ENCODE measurements around the gene ZNF77.
"Not testable (repeated sequence)": the region's sequence is repeated elsewhere in the genome, so short reads cannot be mapped to it uniquely, and the experiment has no call there.

Gene ZNF77

DNA sequence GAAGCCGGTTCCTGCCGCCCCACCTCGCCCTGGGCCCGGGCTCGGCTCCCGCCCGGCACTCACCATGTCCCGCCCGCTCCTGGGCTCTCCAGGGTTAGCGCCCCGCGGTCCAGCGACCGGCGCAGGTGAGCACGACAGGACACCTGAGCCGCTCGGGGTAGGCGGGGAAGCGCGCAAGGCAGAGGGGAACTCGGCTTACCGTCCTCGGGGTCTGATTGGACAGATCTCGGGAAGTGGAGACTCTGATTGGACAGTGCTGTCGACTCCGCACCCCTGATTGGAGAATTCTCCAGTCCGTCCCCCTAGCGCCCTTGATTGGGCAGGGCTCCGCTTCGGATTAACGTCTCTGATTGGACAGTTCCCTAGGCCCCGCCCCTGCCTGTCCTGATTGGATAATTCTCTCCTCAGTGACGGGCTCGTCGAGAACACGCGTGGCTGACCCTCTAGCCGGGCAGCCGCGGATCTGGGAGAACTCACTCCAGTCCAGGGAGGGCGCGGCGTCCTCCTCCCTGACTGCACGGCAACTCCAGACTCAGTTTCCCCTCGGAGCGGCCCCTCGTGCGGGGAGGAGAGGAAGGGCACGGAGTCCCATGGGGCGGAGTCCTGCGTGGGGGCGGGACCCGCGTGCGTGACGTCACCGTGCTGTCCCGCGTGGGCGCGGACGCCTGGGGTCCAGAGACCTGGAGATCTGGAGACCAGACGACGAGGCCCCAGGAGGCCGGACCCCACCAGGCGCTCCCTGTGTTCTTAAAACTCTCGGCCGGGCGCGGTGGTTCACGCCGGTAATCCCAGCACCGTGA, at the start of gene ZNF77:
Gene ZNF77, minus strand, starts transcription at position 197 of the 800 bp plus-strand sequence. Its CDS starts 131 bp downstream, at position 66.
- peak; percentile 95 for DNase-seq

DNA sequence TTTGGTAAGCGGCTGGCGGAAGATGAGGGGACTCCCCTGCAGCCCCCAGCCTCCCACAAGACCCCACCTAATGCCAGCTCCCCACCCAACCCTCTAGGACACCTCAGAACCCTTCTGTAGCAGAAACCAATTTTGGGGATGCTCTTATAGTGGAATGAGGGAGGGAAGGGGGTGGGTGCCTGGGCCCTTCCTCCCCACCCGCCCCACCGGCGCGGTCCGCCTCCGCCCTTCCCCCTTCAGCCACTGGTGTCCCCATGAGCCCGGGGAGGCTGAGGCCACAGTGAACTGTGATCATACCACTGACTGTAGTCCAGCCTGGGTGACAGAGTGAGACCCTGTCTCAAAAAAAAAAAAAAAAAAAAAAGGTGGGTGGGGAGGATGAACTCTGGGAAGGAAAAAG, 48.8 kb upstream of the ZNF77 start:
- DNase-seq = no peak

DNA sequence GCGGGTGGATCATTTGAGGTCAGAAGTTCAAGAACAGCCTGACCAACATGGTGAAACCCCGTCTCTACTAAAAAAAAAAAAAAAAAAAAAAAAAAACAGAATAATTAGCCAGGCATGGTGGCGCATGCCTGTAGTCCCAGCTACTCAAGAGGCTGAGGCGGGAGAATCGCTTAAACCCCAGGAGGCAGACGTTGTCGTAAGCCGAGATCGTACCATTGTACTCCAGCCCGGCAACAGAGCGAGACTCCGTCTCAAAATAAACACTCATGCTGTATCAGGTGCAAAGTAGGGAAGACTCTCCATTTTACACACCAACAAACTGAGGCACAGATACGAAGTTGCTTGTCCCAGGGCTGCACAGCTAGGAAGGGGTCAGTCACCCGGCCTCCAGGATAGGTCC, 48.2 kb upstream of the ZNF77 start:
- DNase-seq = no peak

DNA sequence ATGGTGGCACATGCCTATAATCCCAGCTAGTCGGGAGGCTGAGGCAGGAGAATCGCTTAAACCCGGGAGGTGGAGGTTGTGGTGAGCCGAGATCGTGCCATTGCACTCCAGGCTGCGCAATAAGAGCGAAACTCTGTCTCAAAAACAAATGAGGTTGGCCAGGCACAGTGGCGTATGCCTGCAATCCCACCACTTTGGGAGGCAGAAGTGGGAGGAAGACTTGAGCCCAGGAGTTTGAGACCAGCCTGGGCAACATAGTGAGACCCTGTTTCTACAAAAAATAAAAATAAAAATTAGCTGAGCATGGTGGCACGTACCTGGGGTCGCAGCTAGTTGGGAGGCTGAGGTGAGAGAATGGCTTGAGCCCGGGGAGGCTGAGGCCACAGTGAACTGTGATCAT, 47.6 kb upstream of the ZNF77 start:
- DNase-seq = not testable (repeated sequence)

DNA sequence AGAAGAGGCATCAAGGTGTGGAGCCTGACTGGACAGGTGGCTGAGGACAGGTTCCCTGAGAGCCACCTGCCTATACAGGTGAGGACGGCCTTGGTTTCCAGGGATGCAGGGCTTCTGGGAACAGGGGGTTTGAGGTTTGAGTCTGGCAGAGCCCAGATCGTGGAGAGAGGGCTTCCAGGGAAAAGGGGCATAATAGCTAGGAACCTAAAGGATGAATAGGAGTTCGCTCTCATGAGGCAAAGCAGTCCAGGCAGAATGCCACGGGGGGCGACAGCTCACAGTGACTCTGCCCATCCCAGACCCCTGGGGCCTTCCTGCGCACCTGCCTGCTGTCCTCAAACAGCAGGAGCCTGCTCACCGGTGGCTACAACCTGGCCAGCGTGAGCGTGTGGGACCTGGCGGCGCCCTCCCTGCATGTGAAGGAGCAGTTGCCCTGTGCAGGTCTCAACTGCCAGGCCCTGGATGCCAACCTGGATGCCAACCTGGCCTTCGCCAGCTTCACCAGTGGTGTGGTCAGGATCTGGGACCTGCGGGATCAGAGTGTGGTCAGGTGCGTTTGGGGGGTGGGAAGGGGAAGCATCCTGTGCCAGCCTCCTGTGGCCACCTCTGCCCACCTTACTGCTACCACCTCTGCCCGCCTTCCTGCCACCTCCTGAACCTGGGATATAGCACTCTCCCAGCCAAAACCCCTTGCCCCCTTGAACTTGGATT, 44.6 kb upstream of the ZNF77 start:
- no peak for DNase-seq

DNA sequence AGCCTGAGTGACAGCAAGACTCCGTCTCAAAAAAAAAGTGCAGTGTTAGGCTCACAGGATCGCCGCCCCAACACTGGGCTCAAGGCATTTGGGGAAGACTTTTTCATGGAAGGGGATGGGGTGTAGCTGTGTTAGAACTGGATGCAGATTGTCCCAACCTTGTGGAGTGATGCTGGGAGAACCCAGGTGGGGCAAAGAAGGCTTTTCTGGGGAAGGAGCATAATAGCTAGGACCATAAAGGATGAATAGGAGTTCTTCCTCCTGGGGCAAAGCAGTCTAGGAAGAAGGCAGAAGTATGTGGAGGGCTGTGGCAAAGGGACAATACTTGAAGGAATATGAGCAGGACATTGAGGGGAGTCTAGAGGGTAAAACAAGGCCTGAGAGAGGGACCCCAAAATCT, 43.8 kb upstream of the ZNF77 start:
- DNase-seq = no peak

DNA sequence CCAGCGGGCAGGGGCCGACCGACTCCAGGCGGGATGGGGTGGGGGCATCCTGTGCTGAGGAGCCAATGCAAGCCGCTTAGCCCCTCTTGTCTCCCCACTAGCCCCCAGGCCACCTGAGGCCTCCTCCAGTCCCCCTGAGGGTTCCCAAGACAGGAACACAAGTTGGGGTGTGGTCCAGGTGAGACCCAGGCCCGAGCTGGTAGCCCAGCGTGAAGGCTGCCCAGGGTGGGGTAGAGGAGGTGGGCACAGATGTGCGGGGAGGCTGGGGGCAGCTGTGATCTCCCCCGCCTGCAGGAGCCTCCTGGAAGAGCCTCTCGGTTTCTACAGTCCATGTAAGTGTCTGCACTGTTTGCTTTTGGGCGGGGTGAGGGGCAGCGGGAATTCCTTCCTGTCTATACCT, 43.0 kb upstream of the ZNF77 start:
- DNase-seq = no peak

DNA sequence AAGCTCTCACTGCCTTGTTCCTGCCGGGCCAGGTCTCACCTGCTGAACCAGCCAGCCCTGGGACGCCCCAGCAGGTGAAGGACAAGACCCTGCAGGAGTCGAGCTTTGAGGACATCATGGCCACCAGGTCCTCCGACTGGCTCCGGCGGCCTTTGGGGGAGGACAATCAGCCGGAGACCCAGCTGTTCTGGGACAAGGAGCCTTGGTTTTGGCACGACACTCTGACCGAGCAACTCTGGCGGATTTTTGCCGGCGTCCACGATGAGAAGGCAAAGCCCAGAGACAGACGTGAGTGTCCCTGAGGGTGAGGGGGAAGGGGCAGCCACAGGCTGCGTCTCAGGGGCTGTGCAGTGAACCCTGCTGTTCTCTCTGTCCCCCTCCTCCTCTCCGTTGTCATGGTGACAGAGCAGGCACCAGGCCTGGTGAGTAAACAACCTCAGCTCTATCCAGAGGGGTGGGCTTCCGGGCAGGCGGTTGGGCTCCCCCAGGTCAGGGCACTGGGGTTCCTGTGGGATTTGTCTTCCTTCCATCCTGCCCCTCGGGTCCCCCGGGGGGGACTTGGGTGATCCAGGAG, 42.3 kb upstream of the ZNF77 start:
- DNase-seq = no peak

DNA sequence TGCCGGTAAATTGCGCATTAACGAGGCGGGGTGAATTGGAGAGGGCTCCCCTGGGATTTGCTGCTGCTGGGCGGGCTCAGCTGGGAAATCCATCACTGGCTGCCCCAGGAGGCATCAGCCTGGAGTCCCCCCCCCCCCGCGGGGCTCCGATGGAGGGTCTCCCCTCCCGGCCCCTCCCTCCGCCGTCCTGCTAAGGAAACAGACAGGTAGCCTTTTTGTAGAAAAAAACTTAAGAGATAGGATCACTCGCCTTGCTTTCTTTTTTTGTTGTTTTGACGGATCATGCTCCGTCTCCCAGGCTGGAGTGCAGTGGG, 39.4 kb upstream of the ZNF77 start:
- no peak for DNase-seq

DNA sequence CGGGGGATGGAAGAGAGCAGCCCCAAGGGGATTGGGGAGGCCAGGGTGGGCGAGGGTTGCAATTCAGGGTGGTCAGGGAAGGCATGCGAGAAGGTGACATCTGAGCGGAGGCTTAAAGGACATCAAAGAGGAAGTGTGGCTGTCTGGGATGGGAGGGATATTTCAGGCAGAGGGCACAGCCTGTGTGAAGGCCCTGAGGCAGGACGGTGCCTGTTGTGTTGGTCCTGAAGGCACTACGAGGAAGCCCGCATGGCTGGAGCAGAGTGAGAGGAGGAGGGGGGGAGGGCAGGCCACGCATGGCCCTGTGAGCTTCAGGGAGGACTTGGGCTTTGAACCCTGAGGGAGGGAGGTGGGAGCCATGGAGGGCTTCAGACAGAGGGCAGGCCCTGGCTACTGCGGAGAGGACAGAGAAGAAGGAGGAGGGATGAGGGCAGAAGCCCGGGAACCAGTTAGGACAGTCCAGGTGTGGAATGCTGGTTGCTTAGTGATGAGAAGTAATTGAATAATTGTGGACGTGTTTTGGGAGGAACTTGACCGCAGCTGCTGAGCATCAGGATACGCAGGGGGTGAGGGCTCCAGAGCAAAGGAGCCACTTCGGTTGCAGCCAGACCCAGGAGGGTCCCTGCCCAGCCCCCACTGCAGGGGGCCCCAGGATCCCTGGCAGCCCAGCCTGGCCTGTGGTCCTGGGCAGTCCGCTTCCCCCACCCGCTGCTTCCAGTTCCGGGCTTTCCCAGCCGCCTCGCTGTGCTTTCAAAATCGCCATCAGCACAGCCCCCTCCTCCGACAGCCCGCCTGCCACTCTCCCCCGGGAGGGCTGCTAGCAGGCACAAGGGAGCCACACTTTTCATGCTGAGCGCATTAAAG, 38.8 kb upstream of the ZNF77 start:
- no peak for DNase-seq

DNA sequence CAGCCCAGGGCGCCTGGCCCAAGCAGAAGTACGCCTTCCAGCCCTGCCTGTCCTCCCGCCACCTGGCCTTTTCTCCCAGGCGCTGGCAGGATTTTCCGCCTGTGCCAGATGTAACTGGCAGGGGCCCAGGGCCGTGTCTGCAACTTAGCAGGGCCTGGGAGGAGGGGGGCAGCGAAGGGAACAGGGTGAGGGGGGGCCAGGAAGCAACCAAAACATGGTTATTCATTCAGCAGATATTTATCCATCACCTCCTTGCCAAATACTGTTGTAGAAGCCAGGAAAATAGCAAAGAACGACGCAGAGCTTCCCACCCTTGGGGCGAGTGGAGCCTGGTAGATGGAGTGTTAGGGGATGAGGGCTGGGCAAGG, 38.2 kb upstream of the ZNF77 start:
- DNase-seq = no peak

DNA sequence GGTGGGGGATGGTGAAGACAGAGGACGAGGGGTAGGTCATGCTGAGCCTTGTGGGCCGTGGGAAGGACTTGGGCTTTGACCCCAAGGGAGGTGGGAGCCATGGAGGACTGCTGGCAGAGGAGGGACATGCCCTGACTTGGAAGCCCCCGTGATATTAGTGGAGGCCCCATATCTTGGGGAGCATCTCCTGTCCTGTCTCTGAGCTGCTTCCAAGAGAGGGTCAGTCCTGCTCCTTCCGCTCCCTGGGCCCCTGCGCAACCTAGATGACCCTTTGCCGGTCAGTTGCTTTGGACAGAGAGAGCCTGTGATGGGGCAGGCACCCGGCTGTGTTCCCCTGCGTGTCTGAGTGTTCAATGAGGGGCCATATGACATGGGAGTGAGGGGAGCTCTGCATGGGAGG, 37.8 kb upstream of the ZNF77 start:
- DNase-seq = no peak

DNA sequence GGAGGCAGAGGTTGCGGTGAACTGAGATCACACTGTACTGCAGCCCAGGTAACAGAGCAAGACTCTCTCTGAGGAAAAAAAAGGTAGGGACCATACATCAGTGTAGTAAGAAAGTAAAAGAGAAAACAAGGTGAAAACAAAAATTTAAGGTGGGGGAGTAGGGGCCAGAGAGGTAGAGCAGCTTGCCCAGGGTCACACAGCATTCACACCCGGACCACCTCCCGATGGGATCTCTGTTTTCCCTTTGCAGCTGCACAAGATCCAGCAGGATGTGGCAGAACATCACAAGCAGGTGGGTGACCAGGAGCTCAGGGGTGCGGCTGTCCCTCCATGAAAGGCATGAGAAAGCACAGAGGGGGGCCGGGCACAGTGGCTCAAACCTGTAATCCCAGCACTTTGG, 37.1 kb upstream of the ZNF77 start:
- no peak for DNase-seq

DNA sequence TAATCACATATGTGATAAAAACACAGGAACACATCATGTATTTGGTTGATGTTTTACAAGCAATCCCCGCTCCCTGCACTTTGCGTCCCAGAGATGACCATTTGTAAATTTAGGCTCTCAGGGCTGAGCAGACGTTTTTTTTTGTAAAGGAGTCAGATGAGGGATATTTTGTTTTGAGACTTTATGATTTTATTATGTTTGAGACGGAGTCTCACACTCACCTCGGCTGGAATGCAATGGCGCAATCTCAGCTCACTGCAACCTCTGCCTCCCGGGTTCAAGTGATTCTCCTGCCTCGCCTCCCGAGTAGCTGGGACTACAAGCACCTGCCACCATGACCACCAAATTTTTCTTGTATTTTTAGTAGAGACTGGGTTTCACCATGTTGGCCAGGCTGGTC, 34.0 kb upstream of the ZNF77 start:
- no peak for DNase-seq

DNA sequence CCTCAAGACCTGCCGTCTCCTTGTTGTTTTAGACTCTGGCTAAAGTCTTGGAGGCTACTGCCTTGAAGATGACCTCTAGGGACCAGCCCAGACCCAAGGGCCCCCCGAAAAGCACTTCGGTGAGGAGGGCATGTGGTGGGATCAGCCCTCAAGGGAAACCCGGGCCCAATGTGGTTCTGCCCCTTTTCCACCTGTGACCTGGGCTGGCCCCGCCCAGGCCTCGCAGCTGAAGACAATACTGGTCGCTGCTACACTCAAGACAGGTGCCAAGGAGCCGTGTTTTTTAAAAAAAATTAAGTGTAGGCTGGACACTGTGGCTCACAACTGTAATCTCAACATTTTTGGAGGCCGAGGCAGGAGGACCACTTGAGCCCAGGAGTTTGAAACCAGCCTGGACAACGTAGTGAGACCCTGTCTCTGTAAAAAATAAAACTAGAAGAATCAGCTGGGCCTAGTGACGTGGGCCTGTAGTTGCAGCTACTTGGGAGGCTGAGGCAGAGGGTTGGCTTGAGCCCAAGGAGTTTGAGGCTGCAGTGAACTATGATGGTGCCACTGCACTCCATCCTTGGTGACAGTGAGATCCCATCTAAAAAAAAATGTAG, 33.5 kb upstream of the ZNF77 start:
- no peak for DNase-seq

DNA sequence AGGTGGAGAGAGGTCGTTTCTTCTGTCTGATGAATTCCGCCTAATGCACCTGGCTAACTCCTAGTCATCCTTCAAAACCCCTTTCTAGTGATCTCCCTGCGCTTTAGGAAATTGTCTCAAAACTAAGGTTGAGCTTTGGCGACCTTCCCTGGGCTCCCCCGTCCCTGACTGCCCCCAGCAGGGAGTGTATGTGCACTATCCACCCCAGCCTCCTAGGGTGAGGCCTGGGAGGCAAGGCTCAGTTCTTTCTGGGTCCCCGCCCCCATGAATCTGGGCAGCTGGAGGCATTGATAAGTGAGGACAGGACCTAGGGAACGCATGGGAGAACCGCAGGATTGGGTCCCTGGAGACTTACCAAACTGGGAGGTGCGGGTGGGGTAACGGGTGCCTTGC, 33.0 kb upstream of the ZNF77 start:
- DNase-seq = no peak

DNA sequence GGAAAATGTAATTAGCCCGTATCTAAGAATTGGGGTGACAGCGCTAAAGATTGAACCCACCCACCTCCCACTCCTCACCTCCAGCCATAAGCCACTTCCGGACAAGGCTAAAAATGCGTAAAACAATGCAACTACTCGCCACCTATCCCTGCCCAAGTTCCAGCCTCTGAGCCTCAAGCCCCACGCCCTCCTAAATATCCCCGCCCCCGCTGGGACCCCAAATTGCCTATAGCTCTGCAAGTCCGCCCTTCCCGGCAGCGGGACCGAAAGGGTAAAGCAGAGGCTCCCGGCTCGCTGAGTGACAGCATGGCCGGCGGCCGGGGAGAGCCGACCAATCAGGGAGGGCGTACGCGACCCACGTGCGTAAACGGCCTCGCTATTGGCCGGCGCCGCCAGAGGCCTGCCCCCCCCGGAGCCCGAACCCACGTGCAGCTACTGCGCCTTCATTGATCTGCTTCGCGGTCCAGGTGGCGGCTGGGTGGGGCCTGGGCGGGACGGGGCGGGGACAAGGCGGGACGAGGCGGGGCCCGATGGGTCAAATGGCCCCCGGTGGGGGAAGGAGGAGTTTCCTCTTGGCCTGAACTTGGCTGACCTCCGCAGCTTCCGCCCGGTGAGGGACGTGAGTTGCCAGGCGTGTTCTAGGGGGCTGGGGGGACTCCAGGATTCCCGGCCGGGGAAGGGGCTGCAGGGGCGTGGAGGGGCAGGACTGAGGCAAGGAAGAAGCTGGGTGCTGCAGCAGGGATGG, 32.4 kb upstream of the ZNF77 start, which contains the start of gene TLE6:
Gene TLE6, plus strand, starts transcription at position 564 of the 745 bp plus-strand sequence. CDS start 670 bp downstream, outside the sequence.
- DNase-seq = peak; percentile 89

DNA sequence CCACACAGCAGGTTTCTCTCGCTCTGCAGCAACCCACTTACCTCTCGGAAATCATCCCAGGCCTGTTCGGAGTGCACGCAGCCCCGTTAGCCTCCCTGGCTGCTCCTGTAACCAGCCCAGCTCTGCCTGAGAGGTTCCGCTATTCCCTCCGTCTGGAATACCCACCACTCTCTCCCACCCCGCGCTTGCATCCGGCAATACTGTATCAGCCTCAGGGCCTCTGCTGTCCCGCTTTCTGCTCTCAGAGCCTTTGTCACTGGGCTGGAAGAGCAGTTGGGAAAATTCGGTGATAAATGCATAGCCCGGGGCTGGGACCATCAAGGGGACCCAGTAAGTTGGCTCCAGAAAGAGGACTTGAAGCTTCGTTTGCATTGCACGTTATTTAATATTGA, 31.8 kb upstream of the ZNF77 start:
- DNase-seq = no peak

DNA sequence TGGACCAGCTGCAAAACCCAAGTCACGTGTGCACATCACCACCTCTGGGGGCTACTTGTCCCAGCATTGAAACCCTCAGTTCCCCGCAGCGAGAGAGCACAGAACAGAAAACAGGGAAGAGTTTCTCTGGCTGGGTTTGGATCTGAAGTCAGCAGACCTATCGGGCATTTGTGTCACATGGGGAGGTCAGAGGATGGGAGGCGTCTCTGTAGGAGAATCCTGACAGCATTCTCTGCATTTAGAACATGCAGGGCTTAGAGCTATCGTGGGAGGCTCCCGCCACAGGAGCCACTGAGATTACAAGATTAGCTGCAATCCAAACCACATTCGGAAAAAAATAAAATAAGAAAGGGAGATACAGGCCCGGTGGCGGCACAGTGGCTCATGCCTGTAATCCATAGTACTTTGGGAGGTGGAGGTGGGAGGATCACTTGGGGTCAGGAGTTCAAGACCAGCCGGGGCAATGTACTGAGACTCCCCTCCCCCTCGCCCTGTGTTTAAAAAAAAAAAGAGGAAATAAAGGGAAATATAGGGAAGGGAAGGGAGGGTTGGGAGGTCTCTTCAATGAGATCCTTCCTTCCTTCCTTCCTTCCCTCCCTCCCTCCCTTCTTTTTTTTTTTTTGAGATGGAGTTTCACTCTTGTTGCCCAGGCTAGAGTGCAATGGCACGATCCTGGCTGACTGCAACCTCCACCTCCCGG, 29.7 kb upstream of the ZNF77 start:
- DNase-seq = no peak

DNA sequence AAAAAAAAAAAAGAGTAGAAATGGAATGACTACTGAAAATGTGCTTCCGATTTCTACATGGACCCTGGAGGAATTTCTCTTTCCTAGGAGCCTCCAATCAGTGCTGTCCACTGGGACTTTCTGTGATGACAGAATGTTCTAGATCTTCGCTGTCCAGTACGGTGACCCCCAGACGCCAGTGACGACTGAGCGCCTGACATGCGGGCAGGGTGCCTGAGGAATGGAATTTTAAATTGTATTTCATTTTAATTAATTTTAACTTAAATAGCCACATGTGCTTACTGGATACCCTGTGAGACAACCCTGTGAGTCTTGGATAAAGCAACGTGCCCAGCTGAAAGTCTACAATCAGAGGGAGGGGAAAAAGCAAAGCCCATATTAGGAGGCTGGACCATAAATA, 28.5 kb upstream of the ZNF77 start:
- DNase-seq = no peak

DNA sequence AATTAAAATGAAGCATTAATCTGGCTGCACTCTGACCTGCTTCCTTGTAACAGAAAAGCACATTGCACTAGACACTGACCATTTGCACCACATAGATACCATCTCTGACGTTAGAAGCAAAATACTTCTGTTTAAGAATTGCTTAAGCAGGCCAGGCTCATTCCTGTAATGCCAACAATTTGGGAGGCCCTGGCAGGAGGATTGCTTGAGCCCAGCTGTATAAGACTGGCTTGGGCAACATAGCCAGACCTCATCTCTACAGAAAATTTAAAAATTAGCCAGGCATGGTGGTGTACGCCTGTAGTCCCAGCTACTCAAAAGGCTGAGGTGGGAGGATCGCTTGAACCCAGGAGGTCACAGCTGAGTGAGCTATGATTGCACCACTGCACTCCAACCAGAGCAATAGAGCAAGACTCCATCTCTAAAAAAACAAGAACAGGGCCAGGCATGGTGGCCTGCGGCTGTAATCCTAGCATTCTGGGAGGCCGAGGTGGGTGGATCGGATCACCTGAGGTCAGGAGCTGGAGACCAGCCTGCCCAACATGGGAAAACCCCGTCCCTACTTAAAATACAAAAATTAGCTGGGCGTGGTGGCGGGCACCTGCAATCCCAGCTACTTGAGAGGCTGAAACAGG, 25.5 kb upstream of the ZNF77 start:
- DNase-seq = no peak
